Breast epithelium (tissue), 4 donors: Measurements from ENCODE around the gene TANK. TPM values are rescaled to one million over a fixed set of nuclear protein-coding genes. Genes with fewer than 3 reads are reported as not detected.

Experiments used
- DNase-seq, 2 donors: peaks; one replicate each; pipeline ENCODE4 v3.0.0-alpha.2; 2019; ENCODE audit warnings: low spot score in 2 of 2
- H3K27ac ChIP-seq, 2 donors: fragments of 200-600 bp; sonication (generic) in 1 of 2; one replicate each; pipeline ENCODE4 v1.5.1; 2016 to 2019; ENCODE audit warnings: mild to moderate bottlenecking in 1 of 2
- H3K27me3 ChIP-seq, 2 donors: fragments of 200-600 bp; sonication (generic) in 1 of 2; one replicate each; pipeline versions ENCODE4 v1.5.1 to v1.6.0; 2017 to 2019; ENCODE audit warnings: control low read depth in 1 of 2, mild to moderate bottlenecking in 1 of 2
- H3K36me3 ChIP-seq: fragments of 200-600 bp; one replicate; pipeline ENCODE4 v1.5.1; 2019
- H3K4me1 ChIP-seq, 2 donors: fragments of 200-600 bp; sonication (generic); one replicate each; pipeline ENCODE4 v1.5.1; 2016 to 2019; ENCODE audit warnings: control low read depth in 1 of 2
- H3K4me3 ChIP-seq, 3 donors: fragments of 200-600 bp; sonication (generic); 1 replicate in 2 of 3; 2 replicates in 1 of 3; pipeline ENCODE4 v1.5.1; 2016 to 2019; ENCODE audit warnings: mild to moderate bottlenecking in 3 of 3, moderate library complexity in 2 of 3
- H3K9me3 ChIP-seq, 2 donors: fragments of 200-600 bp; sonication (generic) in 1 of 2; one replicate each; pipeline ENCODE4 v1.5.1; 2016 to 2019; ENCODE audit warnings: control low read depth in 1 of 2
- CTCF ChIP-seq, 3 donors: fragments of 450-650 bp; IDR thresholded peaks; one replicate each; pipeline ENCODE4 v1.5.1; 2016 to 2017; ENCODE audit warnings: antibody characterized with exemption in 3 of 3, mild to moderate bottlenecking in 3 of 3, moderate library complexity in 3 of 3
- POLR2A ChIP-seq: fragments of 450-650 bp; IDR thresholded peaks from one replicate; pipeline ENCODE4 v1.6.1; 2016; ENCODE audit warnings: antibody characterized with exemption, mild to moderate bottlenecking, moderate library complexity
- POLR2AphosphoS5 ChIP-seq, 3 donors: sonication (generic); formaldehyde crosslinking; IDR thresholded peaks; one replicate each; pipeline ENCODE4 v1.6.1; 2017; ENCODE audit warnings: antibody characterized with exemption in 3 of 3
- intact Hi-C: fragments of 100-400 bp; cut with DNase I; formaldehyde crosslinking; loops from one replicate; pipeline ENCODE4 v1.15.1; 2023; ENCODE audit warnings: low total_unique reads
- total RNA-seq, 3 donors: library from RNA; depleted of rRNA; stranded (reverse); fragments of >200 nt; gene quantifications; one replicate each; pipeline ENCODE4 v1.1.0, GENCODE V29; 2016

TANK gene
- total RNA-seq, 3 donors from 2014 or later: 128 to 242 (median 166) TPM

GRCh38 chr2:161234627-161235026 lies 74.4 kb downstream of the TANK start:
- Histone ChIP-seq H3K4me3 (no peak overlapping the region), H3K27ac (no peak overlapping the region), H3K36me3 (no peaks in the 10 kb centered on the region), H3K9me3 (no peaks in the 10 kb centered on the region), H3K27me3 (no peaks in the 10 kb centered on the region), H3K4me1 (no peaks in the 10 kb centered on the region)
- DNase-seq: no peak
- TF ChIP-seq POLR2A: no peak
- no peak for TF ChIP-seq CTCF (IDR thresholded peaks at IDR 0.05)
- TF ChIP-seq POLR2AphosphoS5 (IDR thresholded peaks at IDR 0.05): no peak
- intact Hi-C loops: no loop called here

DNA sequence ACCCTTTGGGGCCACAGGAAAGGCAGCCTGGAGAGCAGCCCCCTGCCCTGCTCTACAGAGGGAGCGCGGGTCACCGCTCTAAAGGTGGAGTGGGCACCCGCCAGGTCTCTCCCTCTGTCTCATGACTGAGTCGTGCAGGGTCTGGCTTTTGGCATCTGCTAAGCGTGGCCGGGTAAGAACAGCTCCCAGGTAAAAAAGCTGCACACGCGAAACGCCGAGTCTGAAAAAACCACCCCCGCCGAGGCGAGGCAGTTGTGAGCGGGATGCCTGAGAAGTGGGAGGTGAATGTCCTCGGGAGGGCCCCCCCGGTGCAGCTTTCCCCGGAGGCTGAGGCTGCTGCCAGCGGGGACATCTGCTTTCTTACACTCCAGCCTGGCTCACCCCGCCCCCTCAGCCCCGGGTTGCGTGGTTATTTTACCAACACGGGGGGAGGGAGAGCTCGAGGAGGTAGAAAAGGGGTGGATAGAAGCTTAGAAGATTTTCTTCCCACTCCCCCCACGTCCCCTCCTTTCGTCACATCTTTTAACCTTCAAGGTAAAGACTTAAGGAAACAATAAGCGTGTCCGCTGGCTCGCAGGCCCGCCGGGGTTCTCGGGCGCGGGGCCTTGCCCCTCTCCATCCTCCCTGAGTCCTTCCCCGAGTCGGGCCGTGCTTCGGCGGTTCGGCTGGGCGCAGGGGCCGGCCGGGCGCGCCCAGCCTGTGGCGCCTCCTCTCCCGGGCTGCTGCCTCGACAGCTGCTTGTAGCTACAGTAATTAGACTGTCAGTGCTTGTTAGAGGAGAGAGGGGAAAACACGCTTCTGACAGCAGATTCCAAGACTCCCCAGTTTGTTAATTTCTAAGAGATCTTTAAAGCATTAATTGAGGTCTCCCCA lies 77.4 kb downstream of the TANK start:
- H3K27ac ChIP-seq: peak overlapping the region; percentile 40 to 54
- H3K36me3 ChIP-seq: no peaks in the 10 kb centered on the region
- H3K27me3 ChIP-seq: no peaks in the 10 kb centered on the region
- H3K4me1 ChIP-seq: no peaks in the 10 kb centered on the region
- peak overlapping the region; percentile 44 to 80 (median 67) for H3K4me3 ChIP-seq
- intact Hi-C loops: no loop called here
- no peak for DNase-seq
- H3K9me3 ChIP-seq: no peaks in the 10 kb centered on the region
- TF ChIP-seq CTCF (IDR thresholded peaks at IDR 0.05): no peak
- TF ChIP-seq POLR2AphosphoS5 (IDR thresholded peaks at IDR 0.05): peak in 1 of 3 donors; percentile 29

GRCh38 chr2:161238265-161238559 lies 78.0 kb downstream of the TANK start:
- DNase-seq: no peak
- H3K27ac ChIP-seq: peak overlapping the region in 1 of 2 donors; percentile 40
- peak overlapping the region; percentile 44 to 80 (median 67) for H3K4me3 ChIP-seq
- intact Hi-C loops: no loop called here
- no peaks in the 10 kb centered on the region for H3K36me3 ChIP-seq
- H3K4me1 ChIP-seq: no peaks in the 10 kb centered on the region
- TF ChIP-seq POLR2A (no peak), CTCF (IDR thresholded peaks at IDR 0.05) (no peak), POLR2AphosphoS5 (IDR thresholded peaks at IDR 0.05) (no peak)
- H3K27me3 ChIP-seq: no peaks in the 10 kb centered on the region
- H3K9me3 ChIP-seq: no peaks in the 10 kb centered on the region

- peak in 1 of 2 donors; percentile 57 for DNase-seq
- Histone ChIP-seq H3K27me3 (no peaks in the 10 kb centered on the region), H3K27ac (peak overlapping the region; percentile 35 to 79), H3K36me3 (no peaks in the 10 kb centered on the region), H3K9me3 (no peaks in the 10 kb centered on the region), H3K4me1 (no peaks in the 10 kb centered on the region), H3K4me3 (peak overlapping the region; percentile 44 to 80 (median 67))
- no peak for TF ChIP-seq CTCF (IDR thresholded peaks at IDR 0.05)
- TF ChIP-seq POLR2AphosphoS5 (IDR thresholded peaks at IDR 0.05): peak in 1 of 3 donors; percentile 10
- intact Hi-C loops: no loop called here
Observed at GRCh38 chr2:161238560-161239325, 78.5 kb downstream of the TANK start.
